Naive thymus-derived CD4-positive, alpha-beta T cell (primary cell): ENCODE results near the gene ZNF687. TPM values are rescaled to one million over a fixed set of nuclear protein-coding genes. Genes with fewer than 3 reads are reported as not detected.
A peak's percentile ranks its signal among the peaks of the same experiment; 100 is the strongest.

ENCODE experiments used
- ATAC-seq: fragments of 150-1000 bp; cut with Tn5 transposase; 2 replicates; pipeline ENCODE4 v1.10.0; 2021; ENCODE audit warnings: mild to moderate bottlenecking, moderate library complexity
- CTCF ChIA-PET: fragments of 350-600 bp; sonication (Branson Sonifier 250); formaldehyde crosslinking; loops from one replicate; lab custom pipeline; 2021; ENCODE audit warnings: antibody characterized with exemption; lab: Charles Lee
- POLR2A ChIA-PET: fragments of 350-600 bp; sonication (Branson Sonifier 250); formaldehyde crosslinking; loops from one replicate; lab custom pipeline; 2021; ENCODE audit warnings: antibody characterized with exemption, inconsistent platforms; lab: Charles Lee
- DNase-seq, 9 donors: peaks; one replicate each; pipeline versions ENCODE4 v3.0.0 to v3.0.0-alpha.2; 2020 to 2022; ENCODE audit warnings: mixed read lengths in 1 of 9
- H3K27ac ChIP-seq: one replicate; pipeline ENCODE4 v1.7.0; 2013; ENCODE audit warnings: mild to moderate bottlenecking, low read depth, low read length, moderate library complexity
- H3K27me3 ChIP-seq, 2 donors: one replicate each; pipeline ENCODE4 v1.7.0; 2013; ENCODE audit warnings: low read length in 2 of 2, mild to moderate bottlenecking in 2 of 2, moderate library complexity in 2 of 2; ENCODE audit not compliant: control insufficient read depth in 2 of 2, insufficient read depth in 2 of 2
- H3K36me3 ChIP-seq, 3 experiments: 1 replicate in 2 of 3; 2 replicates in 1 of 3; pipeline ENCODE4 v1.7.0; 2013; ENCODE audit warnings: low read length in 3 of 3, mild to moderate bottlenecking in 3 of 3, moderate library complexity in 1 of 3; ENCODE audit not compliant: insufficient read depth in 3 of 3, control insufficient read depth in 2 of 3
- H3K4me1 ChIP-seq, 2 donors: one replicate each; pipeline ENCODE4 v1.7.0; 2013; ENCODE audit warnings: low read length in 2 of 2, mild to moderate bottlenecking in 2 of 2, moderate library complexity in 1 of 2; ENCODE audit not compliant: control insufficient read depth in 2 of 2, insufficient read depth in 2 of 2
- H3K4me3 ChIP-seq: 2 replicates; pipeline ENCODE4 v1.7.0; 2013; ENCODE audit warnings: mild to moderate bottlenecking, low read length
- H3K9me3 ChIP-seq, 3 experiments: 1 replicate in 2 of 3; 2 replicates in 1 of 3; pipeline ENCODE4 v1.7.0; 2013; ENCODE audit warnings: low read length in 3 of 3; ENCODE audit not compliant: control insufficient read depth in 2 of 3
- H3K27ac Mint-ChIP-seq, 9 donors: one replicate each; pipeline ENCODE4 v1.8.0; 2020 to 2022; ENCODE audit warnings: mixed read lengths in 9 of 9, mild to moderate bottlenecking in 8 of 9, moderate library complexity in 5 of 9, inconsistent platforms in 2 of 9
- H3K27me3 Mint-ChIP-seq, 5 donors: one replicate each; pipeline ENCODE4 v1.8.0; 2021 to 2022; ENCODE audit warnings: mixed read lengths in 5 of 5, mild to moderate bottlenecking in 1 of 5
- H3K36me3 Mint-ChIP-seq, 5 donors: one replicate each; pipeline ENCODE4 v1.8.0; 2020 to 2022; ENCODE audit warnings: mixed read lengths in 5 of 5, mild to moderate bottlenecking in 3 of 5, inconsistent platforms in 1 of 5
- H3K4me1 Mint-ChIP-seq, 7 donors: one replicate each; pipeline ENCODE4 v1.8.0; 2020 to 2022; ENCODE audit warnings: mixed read lengths in 7 of 7, mild to moderate bottlenecking in 3 of 7, inconsistent platforms in 1 of 7
- H3K4me3 Mint-ChIP-seq, 10 donors: one replicate each; pipeline ENCODE4 v1.8.0; 2020 to 2022; ENCODE audit warnings: mild to moderate bottlenecking in 10 of 10, mixed read lengths in 10 of 10, moderate library complexity in 6 of 10, inconsistent platforms in 2 of 10
- H3K9me3 Mint-ChIP-seq, 11 donors: one replicate each; pipeline ENCODE4 v1.8.0; 2020 to 2022; ENCODE audit warnings: mixed read lengths in 11 of 11, mild to moderate bottlenecking in 4 of 11, inconsistent platforms in 1 of 11, moderate library complexity in 1 of 11
- intact Hi-C, 2 donors: fragments of 100-400 bp; cut with micrococcal nuclease; formaldehyde crosslinking; loops; one replicate each; pipeline ENCODE4 v1.15.1; 2023
- polyA plus RNA-seq, 2 donors: library from polyadenylated mRNA; unstranded; fragments of 300-500 nt; fragmentation: Illumina TruSeq; gene quantifications; one replicate each; pipeline ENCODE4 v1.2.3, GENCODE V29; 2021
- total RNA-seq, 6 experiments: library from RNA in 5 of 6; stranded (reverse) in 5 of 6; gene quantifications; 1 replicate in 5 of 6; 2 replicates in 1 of 6; pipeline ENCODE4 v1.2.3 and lab custom pipeline; 2021 to 2026

ZNF687 gene
- total and polyA plus RNA-seq, 7 experiments from 2014 or later, result 1.1 to 38.1 (median 31.0) TPM

DNA sequence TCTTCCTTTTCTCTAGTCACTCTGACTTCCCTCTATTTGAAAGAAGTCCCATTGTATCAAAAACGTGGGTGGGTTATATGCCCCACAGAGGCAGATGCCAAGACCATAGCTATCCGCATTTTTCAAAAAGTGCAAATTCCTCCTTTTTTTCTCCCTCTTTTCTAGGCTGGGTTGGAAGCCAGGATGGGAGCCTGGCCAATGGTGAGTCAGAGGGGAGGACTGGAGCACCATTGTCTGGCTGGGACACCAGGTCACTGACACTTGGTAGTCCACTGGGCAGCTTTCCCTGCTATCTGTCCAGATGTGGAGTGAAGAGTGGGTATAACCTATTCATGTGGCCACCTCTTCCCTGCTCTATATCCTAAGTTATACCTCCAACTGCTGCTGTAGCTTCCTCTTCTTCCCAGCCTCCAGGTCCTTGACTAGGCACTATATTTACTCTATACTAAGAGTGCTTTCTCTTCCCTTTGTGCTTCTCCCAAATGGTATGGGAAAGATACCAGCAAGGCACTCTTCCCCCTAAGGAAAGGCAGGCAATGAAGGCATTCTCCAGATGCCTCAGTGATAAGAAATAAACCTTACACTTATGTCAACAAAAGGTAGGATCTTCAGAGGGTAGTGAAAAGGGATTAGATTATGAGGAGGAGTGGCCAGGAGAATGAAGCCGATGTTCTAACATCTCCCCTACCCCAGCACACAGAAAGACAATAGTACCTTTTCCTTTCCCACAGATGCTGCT lies 32.2 kb downstream of the ZNF687 start:
- H3K4me3 Mint-ChIP-seq, result no peak overlapping the region
- no peaks in the 10 kb centered on the region for H3K27me3 Mint-ChIP-seq
- ChIA-PET CTCF (interaction anchor here (0.5 to 1.1 kb wide), 2 partner anchors 13 to 1070 kb away, joined by 3 read pairs; partner anchors contain the start of gene PI4KB), POLR2A (no interaction called here)
- Histone ChIP-seq H3K27ac (no peak overlapping the region), H3K36me3 (peaks cover 0 to 90% (median 3%) of the 10 kb centered on the region in 3 experiments), H3K27me3 (no peaks in the 10 kb centered on the region), H3K4me3 (no peak overlapping the region), H3K9me3 (no peaks in the 10 kb centered on the region), H3K4me1 (peaks cover 4 to 10% of the 10 kb centered on the region in 2 donors)
- H3K27ac Mint-ChIP-seq, result peak overlapping the region in 4 of 9 donors; percentile 3 to 60 (median 52)
- no peak for ATAC-seq
- no peaks in the 10 kb centered on the region for H3K9me3 Mint-ChIP-seq
- intact Hi-C loops, result no loop called here
- no peak for DNase-seq
- H3K4me1 Mint-ChIP-seq, result peaks cover 30 to 66% (median 54%) of the 10 kb centered on the region in 7 donors
- peaks cover 0 to 39% (median 9%) of the 10 kb centered on the region in 5 donors for H3K36me3 Mint-ChIP-seq

DNA sequence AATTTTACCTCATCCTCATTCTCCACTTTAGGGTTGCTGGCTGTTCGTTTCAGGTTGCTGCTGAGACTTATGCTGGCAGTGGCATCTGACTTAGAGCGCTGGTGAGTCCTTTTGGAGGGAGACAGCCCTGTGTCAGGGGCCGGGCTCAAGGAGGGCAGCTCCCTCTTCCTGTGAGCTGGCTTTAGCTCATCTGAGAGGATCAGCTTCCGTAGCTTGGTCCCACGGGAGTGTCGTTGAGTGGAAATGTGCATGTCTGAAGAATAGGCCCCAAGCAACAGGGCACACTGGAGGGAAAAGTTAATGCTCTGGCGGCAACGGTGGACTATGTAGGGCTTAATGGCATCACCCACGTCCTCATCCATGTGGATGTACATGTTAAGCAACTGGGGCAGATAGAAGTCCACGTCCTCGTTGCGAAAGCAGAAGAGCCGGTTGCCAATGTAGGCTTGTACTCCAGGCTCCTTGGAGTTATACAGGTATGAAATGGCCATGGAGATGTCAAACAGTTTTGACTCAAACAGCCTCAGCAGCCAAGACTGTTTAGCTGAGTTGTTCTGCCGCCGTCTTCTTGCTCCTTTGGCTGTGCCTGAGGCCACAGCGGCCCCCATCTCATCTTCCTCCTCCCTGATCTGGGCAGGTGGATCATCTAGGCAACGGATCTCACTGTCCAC lies 33.6 kb downstream of the ZNF687 start:
- peaks cover 0 to 88% (median 3%) of the 10 kb centered on the region in 3 experiments for H3K36me3 ChIP-seq
- H3K27me3 ChIP-seq, result no peaks in the 10 kb centered on the region
- intact Hi-C loops, result no loop called here
- no peaks in the 10 kb centered on the region for H3K9me3 ChIP-seq
- Mint-ChIP-seq H3K27me3 (no peaks in the 10 kb centered on the region), H3K4me3 (no peak overlapping the region), H3K36me3 (peaks cover 6 to 40% (median 9%) of the 10 kb centered on the region in 5 donors), H3K9me3 (no peaks in the 10 kb centered on the region), H3K27ac (peak overlapping the region in 1 of 9 donors; percentile 88), H3K4me1 (peaks cover 30 to 71% (median 58%) of the 10 kb centered on the region in 7 donors)
- H3K4me3 ChIP-seq, result no peak overlapping the region
- POLR2A ChIA-PET, result no interaction called here
- CTCF ChIA-PET, result no interaction called here
- no peak overlapping the region for H3K27ac ChIP-seq
- DNase-seq (no peak), ATAC-seq (no peak)
- H3K4me1 ChIP-seq, result peaks cover 4 to 10% of the 10 kb centered on the region in 2 donors

DNA sequence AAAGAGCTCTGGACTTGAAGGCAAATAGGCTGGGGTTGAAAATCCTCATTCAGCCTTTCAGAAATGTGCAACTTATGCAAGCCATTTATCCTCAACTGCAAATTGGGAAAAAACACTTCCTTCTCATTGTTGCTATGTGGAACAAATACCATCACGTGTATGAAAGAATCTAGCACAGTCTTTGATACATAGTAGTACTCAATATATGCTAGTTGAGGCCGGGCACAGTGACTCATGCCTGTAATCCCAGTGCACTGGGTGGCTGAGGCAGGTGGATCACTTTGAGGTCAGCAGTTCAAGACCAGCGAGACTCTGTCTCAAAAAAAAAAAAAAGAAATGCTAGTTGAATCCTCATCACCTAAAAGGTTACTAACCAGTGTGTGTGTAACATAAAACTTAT lies 36.9 kb downstream of the ZNF687 start:
- peaks cover 13 to 59% (median 49%) of the 10 kb centered on the region in 7 donors for H3K4me1 Mint-ChIP-seq
- Histone ChIP-seq H3K27me3 (no peaks in the 10 kb centered on the region), H3K4me3 (no peak overlapping the region), H3K36me3 (peaks cover 0 to 61% (median 3%) of the 10 kb centered on the region in 3 experiments), H3K9me3 (no peaks in the 10 kb centered on the region), H3K4me1 (peaks cover 0 to 4% of the 10 kb centered on the region in 2 donors), H3K27ac (no peak overlapping the region)
- no peaks in the 10 kb centered on the region for H3K9me3 Mint-ChIP-seq
- ATAC-seq (no peak), DNase-seq (no peak)
- peak overlapping the region in 1 of 9 donors; percentile 18 for H3K27ac Mint-ChIP-seq
- intact Hi-C loops, result no loop called here
- H3K36me3 Mint-ChIP-seq, result peaks cover 6 to 42% (median 14%) of the 10 kb centered on the region in 5 donors
- H3K4me3 Mint-ChIP-seq, result no peak overlapping the region
- ChIA-PET CTCF (no interaction called here), POLR2A (interaction anchor here (0.7 kb wide), 1 partner anchor 193 kb away, joined by 3 read pairs; no protein-coding TSS in a partner anchor)
- H3K27me3 Mint-ChIP-seq, result no peaks in the 10 kb centered on the region

DNA sequence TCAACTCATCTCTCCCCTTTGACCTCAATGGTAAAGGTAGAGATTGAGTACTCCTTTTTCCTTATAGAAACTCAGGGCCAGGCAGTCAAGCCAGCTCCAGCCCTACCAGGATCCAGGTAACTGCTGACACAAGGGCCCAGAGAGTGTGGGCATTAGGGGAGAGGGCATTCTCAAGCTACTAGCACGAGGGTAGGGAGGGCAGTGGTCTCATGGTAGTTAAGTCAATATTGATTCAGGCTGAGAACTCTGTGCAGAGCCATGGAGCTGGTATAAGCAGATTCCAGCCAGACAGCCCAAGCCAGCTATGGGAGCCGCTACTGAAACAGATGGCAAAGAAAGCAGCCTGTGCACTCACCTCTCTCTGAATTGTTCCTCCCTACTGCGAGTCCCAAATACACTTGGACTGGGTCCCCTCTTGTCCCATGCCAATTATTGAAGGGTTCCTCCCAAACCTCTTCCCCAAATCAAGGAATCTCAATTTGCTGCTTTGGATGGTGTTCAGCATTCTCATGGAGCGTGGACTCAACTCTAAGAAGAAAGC lies 42.4 kb downstream of the ZNF687 start:
- H3K36me3 Mint-ChIP-seq, result peaks cover 5 to 35% (median 11%) of the 10 kb centered on the region in 5 donors
- H3K27me3 Mint-ChIP-seq, result no peaks in the 10 kb centered on the region
- DNase-seq (no peak), ATAC-seq (no peak)
- Histone ChIP-seq H3K4me1 (peaks cover 6 to 18% of the 10 kb centered on the region in 2 donors), H3K9me3 (no peaks in the 10 kb centered on the region), H3K27ac (no peak overlapping the region), H3K27me3 (no peaks in the 10 kb centered on the region), H3K4me3 (no peak overlapping the region), H3K36me3 (peaks cover 0 to 28% (median 6%) of the 10 kb centered on the region in 3 experiments)
- POLR2A ChIA-PET, result interaction anchor here (0.6 to 7.9 kb wide), 3 partner anchors 16 to 43 kb away, joined by 3 to 54 read pairs (median 3); partner anchors contain the start of gene ZNF687
- no peaks in the 10 kb centered on the region for H3K9me3 Mint-ChIP-seq
- peak overlapping the region in 1 of 9 donors; percentile 19 for H3K27ac Mint-ChIP-seq
- intact Hi-C loops, result no loop called here
- CTCF ChIA-PET, result interaction anchor here (2.9 kb wide), 1 partner anchor 16 kb away, joined by 8 read pairs; no protein-coding TSS in a partner anchor
- peaks cover 23 to 70% (median 64%) of the 10 kb centered on the region in 7 donors for H3K4me1 Mint-ChIP-seq
- peak overlapping the region in 4 of 10 donors; percentile 16 to 100 (median 50) for H3K4me3 Mint-ChIP-seq

DNA sequence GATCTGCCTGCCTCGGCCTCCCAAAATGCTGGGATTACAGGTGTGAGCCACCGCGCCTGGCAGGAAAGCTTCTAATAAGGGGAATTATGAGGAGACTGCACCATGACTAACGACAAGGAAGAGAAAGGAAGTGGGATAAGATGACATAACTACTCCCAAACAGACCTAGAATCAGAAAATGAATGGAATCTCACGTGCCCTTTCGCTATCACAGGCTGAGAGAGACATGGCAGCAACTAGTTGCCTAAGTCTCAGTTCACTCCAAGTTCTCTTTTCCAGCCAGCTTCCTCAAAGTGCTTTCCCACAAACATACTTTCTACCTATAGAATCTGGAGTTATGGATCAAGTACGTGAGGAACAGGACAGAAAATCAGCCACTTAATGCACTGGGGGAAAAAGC lies 43.1 kb downstream of the ZNF687 start:
- H3K27me3 ChIP-seq, result no peaks in the 10 kb centered on the region
- H3K9me3 ChIP-seq, result no peaks in the 10 kb centered on the region
- H3K9me3 Mint-ChIP-seq, result no peaks in the 10 kb centered on the region
- H3K4me3 ChIP-seq, result no peak overlapping the region
- peaks cover 6 to 18% of the 10 kb centered on the region in 2 donors for H3K4me1 ChIP-seq
- DNase-seq (no peak), ATAC-seq (no peak)
- H3K27me3 Mint-ChIP-seq, result no peaks in the 10 kb centered on the region
- no peak overlapping the region for H3K27ac ChIP-seq
- intact Hi-C loops, result loop anchor here in 1 of 2 donors (5.0 kb wide), 1 partner anchor 158 kb away; the partner anchor contains the start of genes LYSMD1 and SCNM1
- H3K4me1 Mint-ChIP-seq, result peaks cover 23 to 68% (median 60%) of the 10 kb centered on the region in 7 donors
- H3K36me3 Mint-ChIP-seq, result peaks cover 4 to 35% (median 11%) of the 10 kb centered on the region in 5 donors
- peak overlapping the region; percentile 91 to 100 (median 96) for H3K4me3 Mint-ChIP-seq
- CTCF ChIA-PET, result interaction anchor here (2.9 kb wide), 1 partner anchor 16 kb away, joined by 8 read pairs; no protein-coding TSS in a partner anchor
- POLR2A ChIA-PET, result interaction anchor here (0.6 to 7.9 kb wide), 5 partner anchors 15 to 222 kb away, joined by 3 to 54 read pairs (median 3); no protein-coding TSS in a partner anchor
- peaks cover 0 to 23% (median 6%) of the 10 kb centered on the region in 3 experiments for H3K36me3 ChIP-seq
- H3K27ac Mint-ChIP-seq, result peak overlapping the region in 5 of 9 donors; percentile 40 to 97 (median 94)
